ENCODE results near the gene OR10R2. TPM values are rescaled to one million over a fixed set of nuclear protein-coding genes. Genes with fewer than 3 reads are reported as not detected.

OR10R2 gene
- total RNA-seq, 1 donor from 2014 or later, result not detected

DNA sequence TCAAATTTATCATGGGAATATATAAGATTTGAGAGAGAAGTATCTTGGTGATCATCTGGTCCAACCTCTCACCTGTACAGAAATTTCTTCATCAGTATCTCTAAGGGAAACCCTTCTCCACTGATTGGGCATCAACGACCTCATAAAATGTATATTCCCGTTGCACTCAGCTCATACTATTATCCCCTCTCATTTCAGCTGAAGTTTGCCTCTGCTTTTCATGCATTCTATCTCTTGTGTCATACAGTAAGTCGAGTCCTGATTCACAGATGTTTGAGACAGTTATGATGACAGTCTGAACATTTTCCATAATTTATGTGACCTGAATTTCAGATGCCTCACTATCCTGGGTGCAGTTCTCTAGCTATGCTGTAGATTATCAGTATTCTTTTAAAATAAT lies 21.0 kb downstream of the OR10R2 start:
- TF ChIP-seq, protein P1, sequence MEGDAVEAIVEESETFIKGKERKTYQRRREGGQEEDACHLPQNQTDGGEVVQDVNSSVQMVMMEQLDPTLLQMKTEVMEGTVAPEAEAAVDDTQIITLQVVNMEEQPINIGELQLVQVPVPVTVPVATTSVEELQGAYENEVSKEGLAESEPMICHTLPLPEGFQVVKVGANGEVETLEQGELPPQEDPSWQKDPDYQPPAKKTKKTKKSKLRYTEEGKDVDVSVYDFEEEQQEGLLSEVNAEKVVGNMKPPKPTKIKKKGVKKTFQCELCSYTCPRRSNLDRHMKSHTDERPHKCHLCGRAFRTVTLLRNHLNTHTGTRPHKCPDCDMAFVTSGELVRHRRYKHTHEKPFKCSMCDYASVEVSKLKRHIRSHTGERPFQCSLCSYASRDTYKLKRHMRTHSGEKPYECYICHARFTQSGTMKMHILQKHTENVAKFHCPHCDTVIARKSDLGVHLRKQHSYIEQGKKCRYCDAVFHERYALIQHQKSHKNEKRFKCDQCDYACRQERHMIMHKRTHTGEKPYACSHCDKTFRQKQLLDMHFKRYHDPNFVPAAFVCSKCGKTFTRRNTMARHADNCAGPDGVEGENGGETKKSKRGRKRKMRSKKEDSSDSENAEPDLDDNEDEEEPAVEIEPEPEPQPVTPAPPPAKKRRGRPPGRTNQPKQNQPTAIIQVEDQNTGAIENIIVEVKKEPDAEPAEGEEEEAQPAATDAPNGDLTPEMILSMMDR (IDR thresholded peaks at IDR 0.05; ENCODE audit: borderline replicate concordance), result no peak
- DNase-seq, result no peak
- no peaks in the 10 kb centered on the region for H3K36me3 ChIP-seq
- no peak overlapping the region for H3K27ac ChIP-seq (replicated peaks)
- H3K4me1 ChIP-seq, result no peaks in the 10 kb centered on the region
- no peak overlapping the region for H3K4me3 ChIP-seq
- intact Hi-C loops (cut with micrococcal nuclease), result no loop called here
- H3K27me3 ChIP-seq (ENCODE audit: low read depth), result no peaks in the 10 kb centered on the region
- no peaks in the 10 kb centered on the region for H3K9me3 ChIP-seq (replicated peaks)

DNA sequence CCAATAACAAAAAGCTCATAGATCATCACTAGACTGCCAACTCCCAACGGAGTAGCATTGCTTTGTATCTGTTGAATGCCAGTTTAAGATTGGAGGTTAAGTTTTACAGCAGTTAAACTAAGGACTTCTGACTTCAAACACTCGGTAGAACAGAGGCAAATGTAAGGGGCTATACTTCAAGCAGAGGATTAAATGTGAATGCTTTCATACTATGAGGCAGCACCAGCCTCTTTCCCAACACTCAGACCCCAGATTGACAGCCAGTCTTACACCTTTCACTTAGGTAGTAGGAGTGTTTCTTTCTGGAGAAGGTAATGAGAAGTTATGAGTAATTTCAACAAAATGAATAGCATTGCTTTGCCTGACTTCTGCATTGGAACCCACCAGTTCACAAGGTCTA lies 22.8 kb downstream of the OR10R2 start:
- TF ChIP-seq, protein P1 (IDR thresholded peaks at IDR 0.05; ENCODE audit: borderline replicate concordance), result no peak
- Histone ChIP-seq H3K9me3 (replicated peaks) (no peaks in the 10 kb centered on the region), H3K4me1 (no peaks in the 10 kb centered on the region), H3K36me3 (no peaks in the 10 kb centered on the region), H3K4me3 (no peak overlapping the region), H3K27ac (replicated peaks) (no peak overlapping the region), H3K27me3 (ENCODE audit: low read depth) (no peaks in the 10 kb centered on the region)
- DNase-seq, result no peak
- intact Hi-C loops (cut with micrococcal nuclease), result no loop called here

DNA sequence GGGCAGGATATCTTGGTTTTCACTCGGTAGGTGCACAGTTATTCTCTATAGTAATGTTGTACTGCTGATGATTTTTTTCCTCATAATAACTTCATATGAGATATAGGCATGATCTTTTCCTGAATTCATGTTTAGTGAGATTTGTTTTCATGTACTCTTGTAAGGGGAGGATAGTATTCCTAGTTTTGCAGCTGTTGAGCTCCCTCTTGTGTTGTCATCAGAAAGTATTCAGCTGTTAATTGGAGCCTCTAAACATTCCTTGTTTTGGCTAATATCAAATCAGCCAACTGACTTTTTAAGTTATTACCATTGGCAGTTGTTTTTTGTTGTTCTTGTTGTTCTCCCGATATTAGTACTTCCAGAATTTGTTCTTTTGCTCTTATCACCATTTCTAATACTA lies 24.4 kb downstream of the OR10R2 start:
- Histone ChIP-seq H3K9me3 (replicated peaks) (no peaks in the 10 kb centered on the region), H3K4me3 (no peak overlapping the region), H3K36me3 (no peaks in the 10 kb centered on the region), H3K27me3 (ENCODE audit: low read depth) (no peaks in the 10 kb centered on the region), H3K4me1 (no peaks in the 10 kb centered on the region), H3K27ac (replicated peaks) (no peak overlapping the region)
- no peak for DNase-seq
- intact Hi-C loops (cut with micrococcal nuclease), result no loop called here
- TF ChIP-seq, protein P1 (IDR thresholded peaks at IDR 0.05; ENCODE audit: borderline replicate concordance), result peak; percentile 27

DNA sequence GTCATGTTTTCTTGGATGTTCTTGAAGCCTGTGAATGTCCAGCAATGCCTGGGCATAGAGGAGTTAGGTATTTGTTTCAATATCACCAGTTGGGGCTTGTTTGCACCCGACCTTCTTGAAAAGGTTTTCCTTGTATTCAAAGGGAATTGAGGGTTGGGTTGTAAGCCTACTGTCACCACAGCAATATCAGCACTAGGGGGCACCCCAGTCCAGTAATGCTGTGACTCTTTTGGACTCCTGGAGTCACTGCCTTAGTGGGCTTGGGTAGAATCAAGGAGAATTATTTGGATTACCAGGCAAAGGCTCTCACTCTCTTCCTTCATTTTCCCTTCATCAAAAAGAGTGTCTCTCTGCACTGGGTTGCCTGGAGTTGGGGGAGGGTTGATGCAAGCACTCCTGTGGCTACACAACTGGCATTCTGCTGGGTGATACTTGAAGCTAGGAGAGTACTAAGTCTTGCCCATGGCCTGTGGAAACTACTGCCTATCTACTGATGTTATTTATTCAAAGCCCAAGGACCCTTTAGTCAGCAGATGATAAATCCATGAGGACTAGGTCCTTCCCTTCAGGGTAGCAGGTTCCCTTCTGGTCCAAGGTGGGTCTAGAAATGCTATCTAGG lies 34.5 kb downstream of the OR10R2 start:
- H3K36me3 ChIP-seq, result no peaks in the 10 kb centered on the region
- DNase-seq, result no peak
- H3K27me3 ChIP-seq (ENCODE audit: low read depth), result no peaks in the 10 kb centered on the region
- intact Hi-C loops (cut with micrococcal nuclease), result no loop called here
- peaks cover 37% of the 10 kb centered on the region for H3K9me3 ChIP-seq (replicated peaks)
- H3K4me3 ChIP-seq, result no peak overlapping the region
- TF ChIP-seq, protein P1 (IDR thresholded peaks at IDR 0.05; ENCODE audit: borderline replicate concordance), result peak; percentile 38
- H3K4me1 ChIP-seq, result no peaks in the 10 kb centered on the region
- no peak overlapping the region for H3K27ac ChIP-seq (replicated peaks)

- Histone ChIP-seq H3K27me3 (ENCODE audit: low read depth) (no peaks in the 10 kb centered on the region), H3K4me1 (no peaks in the 10 kb centered on the region), H3K9me3 (replicated peaks) (peaks cover 31% of the 10 kb centered on the region), H3K4me3 (no peak overlapping the region), H3K27ac (replicated peaks) (no peak overlapping the region), H3K36me3 (no peaks in the 10 kb centered on the region)
- intact Hi-C loops (cut with micrococcal nuclease), result no loop called here
- TF ChIP-seq, protein P1 (IDR thresholded peaks at IDR 0.05; ENCODE audit: borderline replicate concordance), result no peak
- no peak for DNase-seq
Observed at GRCh38 chr1:158507511-158507910, 35.5 kb downstream of the OR10R2 start.
